Ovary (tissue), 3 donors: ENCODE data around the gene GUCY2D.

Experiments used
- EP300 ChIP-seq: sonication (generic); formaldehyde crosslinking; IDR thresholded peaks from one replicate; pipeline ENCODE4 v1.6.1; 2017; ENCODE audit warnings: antibody characterized with exemption
- TF ChIP-seq, protein P1 (sequence below), 3 donors: fragments of 450-650 bp in 2 of 3; fragments of 200-600 bp in 1 of 3; IDR thresholded peaks; one replicate each; pipeline versions ENCODE4 v1.5.1 to v1.8.0; 2016 to 2022; ENCODE audit warnings: antibody characterized with exemption in 3 of 3, mild to moderate bottlenecking in 1 of 3
- donor health status: DM: no; HTN: no; CAD: no.

GRCh38 chr17:7969433-7969832, 33.0 kb upstream of the GUCY2D start:
- TF ChIP-seq, protein P1, sequence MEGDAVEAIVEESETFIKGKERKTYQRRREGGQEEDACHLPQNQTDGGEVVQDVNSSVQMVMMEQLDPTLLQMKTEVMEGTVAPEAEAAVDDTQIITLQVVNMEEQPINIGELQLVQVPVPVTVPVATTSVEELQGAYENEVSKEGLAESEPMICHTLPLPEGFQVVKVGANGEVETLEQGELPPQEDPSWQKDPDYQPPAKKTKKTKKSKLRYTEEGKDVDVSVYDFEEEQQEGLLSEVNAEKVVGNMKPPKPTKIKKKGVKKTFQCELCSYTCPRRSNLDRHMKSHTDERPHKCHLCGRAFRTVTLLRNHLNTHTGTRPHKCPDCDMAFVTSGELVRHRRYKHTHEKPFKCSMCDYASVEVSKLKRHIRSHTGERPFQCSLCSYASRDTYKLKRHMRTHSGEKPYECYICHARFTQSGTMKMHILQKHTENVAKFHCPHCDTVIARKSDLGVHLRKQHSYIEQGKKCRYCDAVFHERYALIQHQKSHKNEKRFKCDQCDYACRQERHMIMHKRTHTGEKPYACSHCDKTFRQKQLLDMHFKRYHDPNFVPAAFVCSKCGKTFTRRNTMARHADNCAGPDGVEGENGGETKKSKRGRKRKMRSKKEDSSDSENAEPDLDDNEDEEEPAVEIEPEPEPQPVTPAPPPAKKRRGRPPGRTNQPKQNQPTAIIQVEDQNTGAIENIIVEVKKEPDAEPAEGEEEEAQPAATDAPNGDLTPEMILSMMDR (IDR thresholded peaks at IDR 0.05): no peak
- no peak for TF ChIP-seq EP300
